Measurements from ENCODE around the gene BMS1.
"Not testable (repeated sequence)": the region's sequence is repeated elsewhere in the genome, so short reads cannot be mapped to it uniquely, and the experiment has no call there.

The BMS1 gene

DNA sequence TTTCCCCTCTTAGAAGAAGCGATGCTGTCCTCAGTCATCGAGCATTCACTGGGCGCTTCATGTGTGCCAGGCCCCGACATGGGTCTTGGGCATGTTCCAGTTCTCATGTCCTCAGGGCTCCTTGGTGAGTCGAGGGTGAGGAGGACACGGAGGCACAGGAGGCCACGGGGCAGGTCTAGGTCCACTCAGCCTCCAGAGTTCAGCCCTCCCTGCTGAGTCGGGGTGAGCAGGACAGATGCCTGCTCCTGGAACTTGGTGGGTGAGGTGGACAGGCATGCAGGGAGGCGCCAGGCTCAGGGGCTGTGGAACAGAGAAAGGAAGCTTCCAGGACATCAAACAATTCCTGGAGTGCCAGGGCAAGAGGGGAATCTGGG is 87.4 kb downstream of the BMS1 start:
- peaks cover 6% of the 10 kb centered on the region for H3K4me1 ChIP-seq (ENCODE audit: control insufficient read depth, insufficient read depth, low read length)
- H3K36me3 ChIP-seq (ENCODE audit: control insufficient read depth, insufficient read depth, low read length) = no peaks in the 10 kb centered on the region
- H3K4me3 ChIP-seq (ENCODE audit: low read length) = no peak overlapping the region
- no peak overlapping the region for H3K9ac ChIP-seq (ENCODE audit: low read length)
- peaks cover 15% of the 10 kb centered on the region for H3K27me3 ChIP-seq (ENCODE audit: control insufficient read depth, insufficient read depth, low read length)
- H3K9me3 ChIP-seq (ENCODE audit: control insufficient read depth, low read length) = no peaks in the 10 kb centered on the region

DNA sequence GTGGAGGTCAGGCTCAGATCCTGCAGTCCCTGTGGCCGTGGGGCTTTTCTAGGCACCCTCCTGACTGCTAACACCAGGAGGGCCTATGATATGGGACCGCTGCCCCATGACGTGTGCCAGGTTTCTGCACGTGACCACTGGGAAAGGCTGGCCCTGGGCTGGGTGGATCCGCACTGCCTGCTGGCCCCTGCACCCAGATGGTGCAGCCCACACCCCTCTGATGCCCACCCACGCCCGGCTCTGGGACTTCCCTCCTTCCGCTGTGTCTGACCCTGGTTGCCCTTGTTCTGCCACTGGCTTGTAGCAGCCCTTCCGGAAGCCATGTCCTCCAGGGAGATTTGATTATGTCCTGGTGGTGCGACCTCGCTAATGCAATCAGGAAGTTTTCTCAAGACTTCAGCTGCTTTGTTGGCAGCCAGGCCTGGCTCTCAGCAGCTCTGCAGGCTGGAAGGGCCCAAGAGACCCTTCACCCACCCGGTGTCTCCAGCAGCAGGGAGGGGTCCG is 88.6 kb downstream of the BMS1 start:
- not testable (repeated sequence) for H3K27me3 ChIP-seq (ENCODE audit: control insufficient read depth, insufficient read depth, low read length)

DNA sequence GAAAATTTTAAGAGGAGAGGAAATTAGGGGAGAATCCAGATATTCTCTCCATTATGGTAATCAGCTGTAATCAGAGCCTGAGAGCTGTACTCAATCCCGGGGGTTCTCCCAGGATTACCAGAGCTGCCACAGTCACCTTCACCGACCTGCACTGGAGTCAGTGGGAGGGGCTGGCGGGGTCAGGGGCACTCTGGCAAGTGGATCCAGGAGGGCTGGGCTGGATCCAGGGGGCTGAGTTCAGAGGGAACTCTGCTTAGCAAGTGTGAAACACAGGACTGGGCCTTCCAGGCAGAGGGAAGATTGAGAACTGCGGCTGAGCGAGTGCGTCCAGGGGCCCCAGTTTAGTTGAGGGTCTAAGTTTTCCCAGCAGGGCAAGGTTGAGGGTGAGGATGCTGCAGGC is 89.2 kb downstream of the BMS1 start:
- Histone ChIP-seq H3K9ac (ENCODE audit: low read length) (no peak overlapping the region), H3K9me3 (ENCODE audit: control insufficient read depth, low read length) (no peaks in the 10 kb centered on the region), H3K4me1 (ENCODE audit: control insufficient read depth, insufficient read depth, low read length) (no peaks in the 10 kb centered on the region), H3K27me3 (ENCODE audit: control insufficient read depth, insufficient read depth, low read length) (no peaks in the 10 kb centered on the region), H3K4me3 (ENCODE audit: low read length) (no peak overlapping the region), H3K36me3 (ENCODE audit: control insufficient read depth, insufficient read depth, low read length) (no peaks in the 10 kb centered on the region)

More for the DNA sequence above, 88.6 kb downstream of the BMS1 start:
- H3K4me1 ChIP-seq (ENCODE audit: control insufficient read depth, insufficient read depth, low read length); H3K9me3 ChIP-seq (ENCODE audit: control insufficient read depth, low read length); H3K36me3 ChIP-seq (ENCODE audit: control insufficient read depth, insufficient read depth, low read length); H3K4me3 ChIP-seq (ENCODE audit: low read length); H3K9ac ChIP-seq (ENCODE audit: low read length): not testable (repeated sequence)

GRCh38 chr10:42872865-42873435 is 90.4 kb downstream of the BMS1 start:
- Histone ChIP-seq H3K9ac (ENCODE audit: low read length) (no peak overlapping the region), H3K4me3 (ENCODE audit: low read length) (no peak overlapping the region), H3K9me3 (ENCODE audit: control insufficient read depth, low read length) (no peaks in the 10 kb centered on the region), H3K36me3 (ENCODE audit: control insufficient read depth, insufficient read depth, low read length) (no peaks in the 10 kb centered on the region), H3K4me1 (ENCODE audit: control insufficient read depth, insufficient read depth, low read length) (no peaks in the 10 kb centered on the region), H3K27me3 (ENCODE audit: control insufficient read depth, insufficient read depth, low read length) (no peaks in the 10 kb centered on the region)

DNA sequence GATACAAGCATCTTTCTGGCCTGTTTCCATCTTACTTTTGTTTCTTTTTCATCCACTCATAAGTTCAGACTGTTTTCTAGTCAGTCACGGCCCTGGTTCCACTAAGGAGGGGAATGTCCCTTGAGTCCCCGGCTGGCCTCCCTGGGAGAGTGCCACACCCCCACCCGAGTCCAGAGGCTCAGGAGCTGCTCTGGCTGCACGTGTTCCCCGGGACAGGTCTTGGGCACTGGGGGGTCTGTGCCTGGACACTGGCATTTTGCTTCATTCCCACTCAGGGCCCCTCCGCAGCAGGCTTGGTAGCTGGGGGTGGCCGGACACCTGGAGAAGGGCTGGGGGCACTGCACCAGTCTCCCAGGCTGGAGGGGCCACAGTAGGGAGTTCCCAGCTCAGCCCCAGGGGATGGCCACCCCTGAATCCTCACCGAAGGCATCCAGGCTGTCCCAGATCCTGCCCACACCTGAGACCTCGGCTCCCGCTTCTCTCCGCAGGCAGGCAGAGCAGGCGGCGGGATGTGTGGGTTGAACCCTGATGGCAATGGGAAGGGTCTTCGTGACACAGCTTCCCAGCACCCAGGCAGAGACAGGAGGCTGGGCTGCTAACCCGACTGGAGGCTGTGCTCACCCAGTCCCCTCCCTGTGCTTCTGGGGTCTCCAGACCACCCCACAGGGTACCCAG is 92.3 kb downstream of the BMS1 start:
- H3K36me3 ChIP-seq (ENCODE audit: control insufficient read depth, insufficient read depth, low read length) = no peaks in the 10 kb centered on the region
- H3K9me3 ChIP-seq (ENCODE audit: control insufficient read depth, low read length) = no peaks in the 10 kb centered on the region
- no peaks in the 10 kb centered on the region for H3K4me1 ChIP-seq (ENCODE audit: control insufficient read depth, insufficient read depth, low read length)
- no peaks in the 10 kb centered on the region for H3K27me3 ChIP-seq (ENCODE audit: control insufficient read depth, insufficient read depth, low read length)
- H3K4me3 ChIP-seq (ENCODE audit: low read length) = no peak overlapping the region
- H3K9ac ChIP-seq (ENCODE audit: low read length) = no peak overlapping the region

GRCh38 chr10:42875388-42875755 is 92.8 kb downstream of the BMS1 start:
- H3K9ac ChIP-seq (ENCODE audit: low read length) = no peak overlapping the region
- H3K36me3 ChIP-seq (ENCODE audit: control insufficient read depth, insufficient read depth, low read length) = no peaks in the 10 kb centered on the region
- H3K9me3 ChIP-seq (ENCODE audit: control insufficient read depth, low read length) = no peaks in the 10 kb centered on the region
- no peak overlapping the region for H3K4me3 ChIP-seq (ENCODE audit: low read length)
- no peaks in the 10 kb centered on the region for H3K4me1 ChIP-seq (ENCODE audit: control insufficient read depth, insufficient read depth, low read length)
- H3K27me3 ChIP-seq (ENCODE audit: control insufficient read depth, insufficient read depth, low read length) = no peaks in the 10 kb centered on the region

- Histone ChIP-seq H3K9ac (ENCODE audit: low read length) (no peak overlapping the region), H3K9me3 (ENCODE audit: control insufficient read depth, low read length) (no peaks in the 10 kb centered on the region), H3K4me3 (ENCODE audit: low read length) (no peak overlapping the region), H3K27me3 (ENCODE audit: control insufficient read depth, insufficient read depth, low read length) (no peaks in the 10 kb centered on the region), H3K4me1 (ENCODE audit: control insufficient read depth, insufficient read depth, low read length) (no peaks in the 10 kb centered on the region), H3K36me3 (ENCODE audit: control insufficient read depth, insufficient read depth, low read length) (no peaks in the 10 kb centered on the region)
Measured at GRCh38 chr10:42875798-42876341, 93.3 kb downstream of the BMS1 start.

GRCh38 chr10:42876476-42876875 is 93.9 kb downstream of the BMS1 start:
- Histone ChIP-seq H3K9me3 (ENCODE audit: control insufficient read depth, low read length) (no peaks in the 10 kb centered on the region), H3K9ac (ENCODE audit: low read length) (no peak overlapping the region), H3K36me3 (ENCODE audit: control insufficient read depth, insufficient read depth, low read length) (no peaks in the 10 kb centered on the region), H3K4me3 (ENCODE audit: low read length) (no peak overlapping the region), H3K27me3 (ENCODE audit: control insufficient read depth, insufficient read depth, low read length) (no peaks in the 10 kb centered on the region), H3K4me1 (ENCODE audit: control insufficient read depth, insufficient read depth, low read length) (no peaks in the 10 kb centered on the region)

DNA sequence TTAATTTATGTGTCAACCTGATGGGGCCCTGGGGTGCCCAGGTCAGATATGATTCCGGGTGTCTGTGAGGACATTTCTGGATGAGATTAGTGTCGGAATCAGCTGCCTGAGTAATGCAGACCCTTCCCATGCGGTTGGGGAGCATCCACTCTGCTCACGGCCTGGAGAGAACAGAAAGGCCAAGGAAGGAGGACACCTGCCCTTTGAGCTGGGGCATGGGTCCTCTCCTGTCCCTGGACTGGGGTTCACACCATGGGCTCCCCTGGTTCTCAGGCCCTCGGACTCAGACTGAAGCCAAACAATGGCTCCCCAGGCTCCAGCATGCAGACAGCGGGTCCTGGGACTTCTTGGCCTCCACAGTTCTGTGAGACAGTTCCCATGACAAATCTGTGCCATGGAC is 94.3 kb downstream of the BMS1 start:
- H3K27me3 ChIP-seq (ENCODE audit: control insufficient read depth, insufficient read depth, low read length) = no peaks in the 10 kb centered on the region

DNA sequence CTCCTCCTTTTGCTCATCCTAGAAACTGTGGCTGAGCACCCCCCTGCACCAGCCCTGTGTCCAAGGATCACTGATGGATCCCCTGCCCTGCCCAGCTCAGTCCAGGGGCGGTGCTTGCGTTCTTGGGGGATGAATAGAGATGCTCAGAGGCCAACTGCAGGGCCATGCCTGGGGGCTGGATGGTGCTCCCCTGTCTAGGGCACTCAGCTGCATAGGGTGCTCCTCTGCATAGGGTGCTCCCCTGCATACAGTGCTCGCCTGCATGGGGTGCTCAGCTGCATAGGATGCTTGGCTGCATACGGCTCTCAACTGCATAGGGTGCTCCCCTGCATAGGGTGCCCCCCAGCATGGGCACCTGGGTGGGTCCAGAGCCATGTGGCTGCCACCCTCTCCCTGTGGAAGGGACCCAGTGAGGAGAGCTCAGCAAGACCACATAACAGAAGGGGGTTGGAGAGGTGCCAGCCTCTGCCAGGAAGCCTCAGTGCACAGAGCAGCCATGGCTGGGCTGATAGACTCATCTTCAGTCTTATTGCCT is 95.0 kb downstream of the BMS1 start:
- Histone ChIP-seq H3K36me3 (ENCODE audit: control insufficient read depth, insufficient read depth, low read length) (no peaks in the 10 kb centered on the region), H3K9me3 (ENCODE audit: control insufficient read depth, low read length) (no peaks in the 10 kb centered on the region), H3K4me3 (ENCODE audit: low read length) (no peak overlapping the region), H3K27me3 (ENCODE audit: control insufficient read depth, insufficient read depth, low read length) (no peaks in the 10 kb centered on the region), H3K9ac (ENCODE audit: low read length) (no peak overlapping the region), H3K4me1 (ENCODE audit: control insufficient read depth, insufficient read depth, low read length) (no peaks in the 10 kb centered on the region)

More for the DNA sequence above, 94.3 kb downstream of the BMS1 start:
- no peaks in the 10 kb centered on the region for H3K9me3 ChIP-seq (ENCODE audit: control insufficient read depth, low read length)
- no peaks in the 10 kb centered on the region for H3K4me1 ChIP-seq (ENCODE audit: control insufficient read depth, insufficient read depth, low read length)
- no peaks in the 10 kb centered on the region for H3K36me3 ChIP-seq (ENCODE audit: control insufficient read depth, insufficient read depth, low read length)
- no peak overlapping the region for H3K4me3 ChIP-seq (ENCODE audit: low read length)
- H3K9ac ChIP-seq (ENCODE audit: low read length) = no peak overlapping the region

DNA sequence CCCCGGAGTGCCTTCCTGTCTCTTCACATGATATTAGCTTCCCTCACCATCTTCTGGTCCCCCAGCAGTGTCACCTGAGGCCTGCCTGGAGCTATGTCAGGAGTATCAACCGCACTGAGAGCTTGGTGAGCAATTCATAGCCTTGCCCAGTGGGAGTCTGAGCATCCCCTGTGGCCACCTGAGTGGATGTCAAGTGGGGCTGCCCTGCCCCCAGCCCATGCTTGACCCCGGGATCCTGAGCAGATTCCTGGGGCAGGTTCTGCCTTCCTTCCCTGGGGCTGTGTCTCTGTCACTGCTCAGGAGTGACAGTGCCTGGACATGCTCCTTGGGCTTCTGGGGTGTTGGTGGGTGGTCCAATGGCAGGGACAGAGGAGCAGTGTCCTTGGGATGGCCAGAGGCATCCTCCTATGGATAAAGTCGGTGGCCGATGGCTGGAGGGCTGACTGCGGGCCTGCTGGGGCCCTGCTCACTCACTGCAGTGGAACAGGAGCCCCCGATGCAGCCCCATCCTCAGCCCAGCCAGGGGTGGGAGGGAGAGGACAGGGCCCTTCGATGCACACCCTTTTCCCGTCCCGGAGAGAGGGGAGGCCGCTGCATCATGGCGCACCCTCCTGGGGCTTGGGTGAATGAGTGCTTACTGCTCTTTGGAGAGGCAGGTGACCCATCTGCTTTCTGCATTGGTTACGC is 95.7 kb downstream of the BMS1 start:
- Histone ChIP-seq H3K36me3 (ENCODE audit: control insufficient read depth, insufficient read depth, low read length) (no peaks in the 10 kb centered on the region), H3K4me3 (ENCODE audit: low read length) (no peak overlapping the region), H3K9me3 (ENCODE audit: control insufficient read depth, low read length) (no peaks in the 10 kb centered on the region), H3K4me1 (ENCODE audit: control insufficient read depth, insufficient read depth, low read length) (no peaks in the 10 kb centered on the region), H3K9ac (ENCODE audit: low read length) (no peak overlapping the region), H3K27me3 (ENCODE audit: control insufficient read depth, insufficient read depth, low read length) (no peaks in the 10 kb centered on the region)

- no peaks in the 10 kb centered on the region for H3K36me3 ChIP-seq (ENCODE audit: control insufficient read depth, insufficient read depth, low read length)
- no peaks in the 10 kb centered on the region for H3K9me3 ChIP-seq (ENCODE audit: control insufficient read depth, low read length)
- H3K9ac ChIP-seq (ENCODE audit: low read length) = no peak overlapping the region
- no peaks in the 10 kb centered on the region for H3K27me3 ChIP-seq (ENCODE audit: control insufficient read depth, insufficient read depth, low read length)
- no peaks in the 10 kb centered on the region for H3K4me1 ChIP-seq (ENCODE audit: control insufficient read depth, insufficient read depth, low read length)
- no peak overlapping the region for H3K4me3 ChIP-seq (ENCODE audit: low read length)
Measured at GRCh38 chr10:42878821-42879195, 96.2 kb downstream of the BMS1 start.
